ENCODE measurements around the gene MED15. TPM values are rescaled to one million over a fixed set of nuclear protein-coding genes. Genes with fewer than 3 reads are reported as not detected.
"Not testable (repeated sequence)": the region's sequence is repeated elsewhere in the genome, so short reads cannot be mapped to it uniquely, and the experiment has no call there.

Gene MED15
- polyA plus RNA-seq, 10 donors: 29.6 to 48.2 (median 38.3) TPM

GRCh38 chr22:20582520-20583361 is 75.3 kb downstream of the MED15 start:
- DNase-seq: no peak

GRCh38 chr22:20583471-20583922 is 76.1 kb downstream of the MED15 start:
- DNase-seq: no peak

DNA sequence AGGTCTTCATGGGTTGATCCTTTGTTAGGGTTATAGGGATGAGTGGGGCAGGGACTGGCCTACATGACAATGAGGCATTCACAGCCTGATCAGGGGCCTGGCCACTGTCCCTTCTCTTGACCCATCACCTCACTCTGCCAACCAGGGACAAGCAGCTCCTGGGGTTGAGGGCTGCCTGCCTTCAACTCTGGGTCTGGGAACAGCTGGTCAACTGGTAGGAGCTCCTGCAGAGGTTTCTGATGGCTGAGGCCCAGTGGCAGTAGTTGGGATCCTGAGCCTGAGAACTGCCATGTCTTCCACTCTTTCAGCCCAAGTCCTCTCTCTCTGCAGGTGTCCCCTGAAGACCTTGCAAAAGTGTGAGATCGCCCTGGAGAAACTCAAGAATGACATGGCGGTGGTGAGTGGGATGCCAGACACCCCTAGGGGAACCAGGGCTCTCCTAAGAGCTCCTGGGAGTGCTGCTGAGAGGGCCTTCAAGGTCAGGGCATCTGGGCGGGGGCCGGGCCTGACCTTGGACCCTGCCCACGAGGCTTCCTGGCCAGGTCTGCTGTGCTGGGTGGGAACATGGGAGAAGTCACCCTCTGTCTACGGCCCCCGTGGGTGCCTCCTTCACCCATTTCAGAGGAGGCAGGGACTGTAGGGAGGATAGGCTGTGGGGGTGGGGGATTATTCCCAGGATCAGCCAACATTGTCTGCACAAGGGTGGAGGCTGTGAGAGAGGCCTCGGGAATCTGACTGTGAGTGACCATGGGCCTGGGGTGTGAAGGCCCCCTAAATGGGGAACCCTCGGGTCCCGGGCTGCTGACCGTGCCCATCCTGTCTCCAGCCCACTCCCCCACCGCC is 76.8 kb downstream of the MED15 start:
- DNase-seq: no peak

DNA sequence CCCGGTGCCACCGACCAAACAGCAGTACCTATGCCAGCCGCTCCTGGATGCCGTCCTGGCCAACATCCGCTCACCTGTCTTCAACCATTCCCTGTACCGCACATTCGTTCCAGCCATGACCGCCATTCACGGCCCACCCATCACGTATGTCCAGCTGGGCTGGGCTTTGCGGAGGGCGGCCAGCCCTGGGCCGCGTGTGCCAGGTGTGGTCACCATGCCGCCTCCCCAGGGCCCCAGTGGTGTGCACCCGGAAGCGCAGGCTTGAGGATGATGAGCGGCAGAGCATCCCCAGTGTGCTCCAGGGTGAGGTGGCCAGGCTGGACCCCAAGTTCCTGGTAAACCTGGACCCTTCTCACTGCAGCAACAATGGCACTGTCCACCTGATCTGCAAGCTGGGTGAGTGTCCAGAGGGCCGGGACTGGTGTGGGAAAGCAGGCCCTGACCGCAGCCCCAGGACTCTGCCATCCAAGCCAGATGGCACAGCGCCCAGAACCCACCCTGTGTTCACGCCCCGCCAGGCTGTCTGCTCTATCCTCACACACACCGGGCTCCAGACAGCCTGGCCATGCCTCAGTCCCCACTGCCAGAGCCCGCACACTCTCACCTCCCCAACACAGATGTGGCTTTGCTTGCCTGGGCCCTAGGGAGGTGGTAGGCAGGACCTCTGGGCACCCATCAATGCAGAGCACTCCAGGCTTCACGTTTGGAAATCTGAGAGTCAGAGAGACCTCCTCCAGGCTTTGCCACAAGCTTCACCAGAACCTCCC is 77.6 kb downstream of the MED15 start:
- DNase-seq: no peak

GRCh38 chr22:20585639-20586402 is 78.4 kb downstream of the MED15 start:
- no peak for DNase-seq

- DNase-seq: no peak
Measured at GRCh38 chr22:20586403-20586745, 79.0 kb downstream of the MED15 start.

- no peak for DNase-seq
Measured at GRCh38 chr22:20587206-20587958, 80.0 kb downstream of the MED15 start.

- no peak for DNase-seq
Measured at GRCh38 chr22:20588092-20588842, 80.9 kb downstream of the MED15 start.

DNA sequence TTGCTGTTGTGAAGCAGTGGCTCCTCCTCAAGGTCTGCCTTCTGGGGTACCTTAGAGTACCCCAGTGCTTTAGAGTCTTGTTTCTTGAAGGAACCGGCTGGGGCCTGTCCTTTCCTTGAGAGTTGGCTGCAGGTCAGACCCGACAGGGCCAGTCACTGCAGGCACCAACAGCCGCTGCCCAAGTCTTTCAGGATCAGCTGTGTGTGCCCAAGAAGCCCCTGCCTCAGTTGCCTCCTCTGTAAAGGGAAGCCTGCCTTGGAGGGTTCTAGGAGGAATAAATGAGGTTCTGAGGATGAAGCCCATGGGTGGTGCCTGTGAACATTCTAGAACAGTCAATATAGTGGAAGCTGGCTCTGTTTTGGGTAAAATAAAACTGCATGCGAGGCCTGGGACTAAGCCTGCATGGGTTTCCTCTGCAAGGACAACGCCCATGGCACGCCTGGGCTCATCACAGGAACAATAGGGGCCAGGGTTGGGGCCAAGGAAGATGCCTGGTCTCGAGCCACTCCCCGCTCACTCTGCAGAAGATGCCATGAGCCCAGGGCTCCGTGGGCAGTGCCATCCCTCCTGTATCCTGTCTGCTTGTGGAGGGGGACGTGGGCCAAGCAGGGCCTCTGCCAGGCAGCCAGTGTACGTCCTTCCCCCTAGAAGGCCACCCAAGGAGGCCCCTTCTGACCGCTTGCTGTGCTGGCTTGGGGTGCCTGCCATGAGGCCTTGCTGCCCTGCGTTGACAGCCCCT is 81.6 kb downstream of the MED15 start:
- DNase-seq: no peak

- DNase-seq: no peak
Measured at GRCh38 chr22:20589614-20590476, 82.4 kb downstream of the MED15 start.

DNA sequence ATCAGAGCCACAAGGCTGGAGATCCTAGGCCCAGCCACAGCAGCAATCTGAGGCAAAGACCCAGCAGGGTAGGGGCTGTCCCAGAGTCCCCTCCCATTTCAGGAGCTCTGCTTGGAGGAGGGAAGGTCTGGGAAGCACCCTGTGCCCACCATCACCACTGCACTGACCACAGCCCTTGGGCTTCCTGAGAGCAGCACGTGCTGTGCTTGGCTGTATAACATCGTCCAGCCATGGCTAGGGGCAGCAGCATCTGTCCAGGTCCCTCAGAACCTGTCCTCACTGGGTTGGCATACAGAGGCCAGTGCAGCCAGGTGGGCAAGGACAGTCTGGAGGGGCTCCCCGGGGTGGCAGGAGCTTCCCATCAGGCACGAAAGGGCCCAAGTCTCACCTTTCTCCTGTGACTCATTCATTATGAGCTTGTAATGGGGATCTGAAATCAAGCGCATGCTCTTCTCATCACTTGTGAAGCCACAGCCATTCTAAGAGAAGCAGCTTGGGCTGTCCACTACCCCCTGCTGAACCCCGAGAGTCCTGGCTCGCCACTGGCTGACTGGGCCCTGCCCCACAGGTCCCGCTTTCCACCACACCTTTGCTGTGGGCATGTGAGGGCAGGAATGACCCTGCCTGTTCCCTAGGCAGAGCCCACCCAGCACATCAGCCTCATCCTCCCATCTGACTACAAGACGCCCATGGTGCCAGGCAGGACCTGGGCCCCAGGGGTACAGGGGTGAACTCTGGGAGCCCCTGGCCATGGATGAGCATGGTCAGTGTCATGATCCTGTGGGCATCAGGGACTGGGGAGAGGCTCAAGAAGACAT is 83.3 kb downstream of the MED15 start:
- no peak for DNase-seq

- DNase-seq: no peak
Measured at GRCh38 chr22:20591295-20591645, 83.9 kb downstream of the MED15 start.

GRCh38 chr22:20591660-20592310 is 84.4 kb downstream of the MED15 start:
- no peak for DNase-seq

DNA sequence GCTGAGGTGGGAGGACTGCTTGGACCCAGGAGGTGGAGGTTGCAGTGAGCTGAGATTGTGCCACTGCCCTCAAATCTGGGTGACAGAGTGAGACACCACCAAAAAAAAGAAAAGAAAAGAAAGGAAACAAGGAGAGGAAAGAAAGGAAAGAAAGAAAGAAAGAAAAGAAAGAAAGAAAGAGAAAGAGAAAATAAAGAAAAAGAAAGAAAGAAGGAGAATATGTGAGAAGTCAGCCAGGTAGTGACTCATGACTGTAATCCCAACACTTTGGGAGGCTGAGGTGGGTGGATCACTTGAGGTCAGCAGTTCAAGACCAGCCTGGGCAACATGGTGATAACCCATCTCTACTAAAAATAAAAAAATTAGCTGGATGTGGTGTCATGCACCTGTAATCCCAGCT is 86.6 kb downstream of the MED15 start:
- not testable (repeated sequence) for DNase-seq

DNA sequence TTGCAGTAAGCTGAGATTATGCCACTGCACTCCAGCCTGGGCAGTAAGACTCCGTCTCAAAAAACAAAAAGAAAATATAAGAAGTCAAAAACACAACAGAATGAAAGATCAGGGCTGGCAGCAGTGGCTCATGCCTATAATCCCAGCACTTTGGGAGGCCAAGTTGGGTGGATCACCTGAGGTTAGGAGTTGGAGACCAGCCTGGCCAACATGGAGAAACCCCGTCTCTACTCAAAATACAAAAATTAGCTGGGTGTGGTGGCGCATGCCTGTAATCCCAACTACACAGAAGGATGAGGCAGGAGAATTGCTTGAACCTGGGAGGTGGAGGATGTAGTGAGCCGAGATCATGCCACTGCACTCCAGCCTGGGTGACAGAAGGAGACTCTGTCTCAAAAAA is 87.1 kb downstream of the MED15 start:
- DNase-seq: not testable (repeated sequence)

DNA sequence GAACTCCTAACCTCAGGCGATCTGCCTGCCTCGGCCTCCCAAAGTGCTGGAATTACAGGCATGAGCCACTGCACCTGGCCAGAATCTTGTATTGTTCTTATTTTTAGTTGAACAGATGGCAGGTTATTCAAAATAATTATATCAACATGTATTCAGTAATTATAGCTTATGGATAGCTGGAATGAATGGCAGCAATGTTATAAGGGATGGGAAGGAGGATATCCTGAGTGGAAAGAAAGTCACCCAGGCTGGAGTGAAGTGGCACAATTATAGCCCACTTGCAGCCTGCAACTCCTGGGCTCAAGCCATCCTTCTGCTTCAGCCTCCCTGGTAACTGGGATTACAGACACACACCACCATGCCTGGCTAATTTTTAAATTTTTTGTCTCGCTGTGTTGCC is 88.1 kb downstream of the MED15 start:
- DNase-seq: no peak

DNA sequence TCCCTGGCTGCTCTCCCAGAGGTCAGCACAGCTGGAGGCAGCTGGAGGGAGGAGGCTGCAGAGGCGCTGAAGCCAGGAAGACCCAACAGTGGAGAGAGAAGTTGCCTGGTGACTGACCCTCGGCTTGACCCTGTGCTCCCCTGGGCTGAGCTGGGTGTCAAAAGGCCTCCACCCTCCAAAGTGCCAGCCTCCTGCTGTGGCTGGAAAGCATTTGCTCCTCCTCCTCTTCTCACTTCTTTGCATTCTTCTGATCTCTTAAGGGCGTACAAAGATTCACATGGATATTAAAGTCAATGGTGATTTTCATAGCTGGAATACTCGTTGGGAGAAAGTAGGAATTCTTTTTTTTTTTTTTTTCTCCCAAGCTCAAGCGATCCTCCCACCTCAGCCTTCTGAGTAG is 91.7 kb downstream of the MED15 start:
- no peak for DNase-seq

All from muscle of back (tissue), 11 donors.